Loucy (cell line): ENCODE data around the gene NLRP3.

Source experiments
- H2AFZ ChIP-seq: fragments of 200-600 bp; sonication (generic); 2 replicates; pipeline ENCODE4 v1.6.0; 2016; ENCODE audit warnings: antibody characterized with exemption, mild to moderate bottlenecking, low read length, moderate library complexity
- H3F3A ChIP-seq: fragments of 200-600 bp; 2 replicates; pipeline ENCODE4 v1.6.0; 2016; ENCODE audit warnings: antibody characterized with exemption, low read depth, mild to moderate bottlenecking
- H3K27me3 ChIP-seq: fragments of 200-600 bp; sonication (generic); 2 replicates; pipeline ENCODE4 v1.6.1; 2014; ENCODE audit warnings: low read length, mild to moderate bottlenecking; ENCODE audit not compliant: insufficient read depth, poor library complexity, severe bottlenecking
- H3K36me3 ChIP-seq: fragments of 200-600 bp; sonication (generic); 2 replicates; pipeline ENCODE4 v1.6.1; 2016; ENCODE audit warnings: low read length; ENCODE audit not compliant: insufficient read depth
- H3K4me1 ChIP-seq: fragments of 200-600 bp; sonication (generic); 2 replicates; pipeline ENCODE4 v1.5.1; 2014; ENCODE audit warnings: low read length, mild to moderate bottlenecking; ENCODE audit not compliant: insufficient read depth, poor library complexity, severe bottlenecking
- H3K4me2 ChIP-seq: fragments of 200-600 bp; sonication (generic); 2 replicates; pipeline ENCODE4 v1.6.0; 2014; ENCODE audit warnings: antibody characterized with exemption, low read length, low read depth, mild to moderate bottlenecking; ENCODE audit not compliant: poor library complexity, severe bottlenecking
- H3K4me3 ChIP-seq: fragments of 200-600 bp; sonication (generic); 2 replicates; pipeline ENCODE4 v1.5.1; 2014; ENCODE audit warnings: low read length, mild to moderate bottlenecking, mixed read lengths; ENCODE audit not compliant: poor library complexity, severe bottlenecking
- H3K79me2 ChIP-seq: fragments of 200-600 bp; sonication (generic); 2 replicates; pipeline ENCODE4 v1.6.1; 2014; ENCODE audit warnings: low read length; ENCODE audit not compliant: insufficient read depth
- H3K9ac ChIP-seq: fragments of 200-600 bp; sonication (generic); 2 replicates; pipeline ENCODE4 v1.6.0; 2014; ENCODE audit warnings: mild to moderate bottlenecking, low read depth, low read length, moderate library complexity; ENCODE audit not compliant: poor library complexity, severe bottlenecking
- H3K9me2 ChIP-seq: fragments of 200-600 bp; sonication (generic); replicated peaks from 2 replicates; pipeline ENCODE4 v1.6.1; 2016; ENCODE audit warnings: low read depth, low read length, mixed read lengths
- H3K9me3 ChIP-seq: fragments of 200-600 bp; sonication (generic); 2 replicates; pipeline ENCODE4 v1.6.1; 2014; ENCODE audit warnings: mild to moderate bottlenecking, antibody characterized with exemption, low read length, low read depth; ENCODE audit not compliant: insufficient read depth
- H4K20me1 ChIP-seq: fragments of 200-600 bp; sonication (generic); 2 replicates; pipeline ENCODE4 v1.6.0; 2014; ENCODE audit warnings: antibody characterized with exemption, low read length, mild to moderate bottlenecking; ENCODE audit not compliant: insufficient read depth, poor library complexity, severe bottlenecking
- CTCF ChIP-seq: fragments of 200-600 bp; sonication (generic); conservative IDR thresholded peaks from 2 replicates; pipeline ENCODE4 v1.5.1; 2014; ENCODE audit warnings: mild to moderate bottlenecking, antibody characterized with exemption, low read length
- EZH2phosphoT487 ChIP-seq: fragments of 200-600 bp; IDR thresholded peaks from 2 replicates; pipeline ENCODE4 v1.6.1; 2018; ENCODE audit warnings: antibody characterized with exemption, mild to moderate bottlenecking, moderate library complexity, borderline replicate concordance

Gene NLRP3

GRCh38 chr1:247451388-247452010 lies 35.5 kb downstream of the NLRP3 start:
- Histone ChIP-seq H3F3A (no peaks in the 10 kb centered on the region), H3K9me2 (no peaks in the 10 kb centered on the region), H3K4me3 (no peak overlapping the region), H3K9ac (no peak overlapping the region), H3K79me2 (no peaks in the 10 kb centered on the region), H3K27me3 (no peaks in the 10 kb centered on the region), H4K20me1 (no peaks in the 10 kb centered on the region), H2AFZ (no peak overlapping the region), H3K36me3 (peaks cover 24% of the 10 kb centered on the region; the same call in 1 of the 2 replicates), H3K4me2 (no peak overlapping the region), H3K9me3 (no peaks in the 10 kb centered on the region), H3K4me1 (no peaks in the 10 kb centered on the region)
- TF ChIP-seq EZH2phosphoT487 (no peak), CTCF (no peak)

GRCh38 chr1:247452447-247453039 lies 36.6 kb downstream of the NLRP3 start:
- no peaks in the 10 kb centered on the region for H4K20me1 ChIP-seq
- TF ChIP-seq CTCF (no peak), EZH2phosphoT487 (no peak)
- peaks cover 13% of the 10 kb centered on the region; the same call in 1 of the 2 replicates for H3K36me3 ChIP-seq
- no peak overlapping the region for H3K4me2 ChIP-seq
- no peaks in the 10 kb centered on the region for H3K9me2 ChIP-seq
- no peak overlapping the region for H3K9ac ChIP-seq
- no peaks in the 10 kb centered on the region for H3K27me3 ChIP-seq
- H3K4me3 ChIP-seq = no peak overlapping the region
- no peak overlapping the region for H2AFZ ChIP-seq
- no peaks in the 10 kb centered on the region for H3K79me2 ChIP-seq
- no peaks in the 10 kb centered on the region for H3F3A ChIP-seq
- no peaks in the 10 kb centered on the region for H3K9me3 ChIP-seq
- no peaks in the 10 kb centered on the region for H3K4me1 ChIP-seq

- H3K9ac ChIP-seq = no peak overlapping the region
- H3K27me3 ChIP-seq = no peaks in the 10 kb centered on the region
- no peak overlapping the region for H3K4me3 ChIP-seq
- no peak overlapping the region for H2AFZ ChIP-seq
- H3F3A ChIP-seq = no peaks in the 10 kb centered on the region
- H3K4me2 ChIP-seq = no peak overlapping the region
- no peaks in the 10 kb centered on the region for H3K9me3 ChIP-seq
- H3K36me3 ChIP-seq = peaks cover 10% of the 10 kb centered on the region; the same call in 1 of the 2 replicates
- no peaks in the 10 kb centered on the region for H3K79me2 ChIP-seq
- no peak for TF ChIP-seq EZH2phosphoT487
- no peak for TF ChIP-seq CTCF
- no peaks in the 10 kb centered on the region for H3K4me1 ChIP-seq
- H4K20me1 ChIP-seq = no peaks in the 10 kb centered on the region
- H3K9me2 ChIP-seq = no peaks in the 10 kb centered on the region
These were observed 37.3 kb downstream of the NLRP3 start for GRCh38 chr1:247453245-247453644.
